ENCODE results near the gene C22orf42.
"Not testable (repeated sequence)": the region's sequence is repeated elsewhere in the genome, so short reads cannot be mapped to it uniquely, and the experiment has no call there.

GRCh38 chr22:32138576-32138975, 20.5 kb downstream of the C22orf42 start:
- TF ChIP-seq CTCF (IDR thresholded peaks at IDR 0.05); ZFX (IDR thresholded peaks at IDR 0.05; ENCODE audit: borderline replicate concordance): not testable (repeated sequence)
